Renal pelvis (tissue), 4 donors: ENCODE data around the gene ABCC12. TPM values are rescaled to one million over a fixed set of nuclear protein-coding genes. Genes with fewer than 3 reads are reported as not detected.

ENCODE experiments used
- DNase-seq: peaks from one replicate; pipeline ENCODE4 v3.0.0-alpha.2; 2013
- polyA plus RNA-seq, 3 donors: library from polyadenylated mRNA; unstranded; fragments of 120-200 nt; gene quantifications; one replicate each; pipeline ENCODE4 v1.2.1, GENCODE V29; 2013; ENCODE audit not compliant: insufficient read length in 3 of 3

Gene ABCC12
- polyA plus RNA-seq, 3 donors: 0.04 to 0.09 TPM; not detected in 1

GRCh38 chr16:48133455-48134211 lies 22.2 kb downstream of the ABCC12 start:
- no peak for DNase-seq

GRCh38 chr16:48132696-48133095 lies 23.1 kb downstream of the ABCC12 start:
- DNase-seq: no peak

GRCh38 chr16:48131201-48131935 lies 24.4 kb downstream of the ABCC12 start:
- DNase-seq: no peak

- DNase-seq: no peak
Measured at GRCh38 chr16:48129926-48130325, 25.9 kb downstream of the ABCC12 start.

- DNase-seq: no peak
Measured at GRCh38 chr16:48128769-48129168, 27.0 kb downstream of the ABCC12 start.

- DNase-seq: no peak
Measured at GRCh38 chr16:48126801-48127644, 28.8 kb downstream of the ABCC12 start.

GRCh38 chr16:48125888-48126287 lies 29.9 kb downstream of the ABCC12 start:
- no peak for DNase-seq

- DNase-seq: no peak
Measured at GRCh38 chr16:48124266-48124665, 31.5 kb downstream of the ABCC12 start.

- DNase-seq: no peak
Measured at GRCh38 chr16:48123104-48123788, 32.5 kb downstream of the ABCC12 start.

- DNase-seq: no peak
Measured at GRCh38 chr16:48121276-48121675, 34.5 kb downstream of the ABCC12 start.

GRCh38 chr16:48118841-48119240 lies 37.0 kb downstream of the ABCC12 start:
- DNase-seq: no peak

GRCh38 chr16:48117217-48118105 lies 38.3 kb downstream of the ABCC12 start:
- DNase-seq: peak; percentile 49

GRCh38 chr16:48115299-48115698 lies 40.5 kb downstream of the ABCC12 start:
- DNase-seq: no peak

- DNase-seq: no peak
Measured at GRCh38 chr16:48114410-48114809, 41.4 kb downstream of the ABCC12 start.

- DNase-seq: no peak
Measured at GRCh38 chr16:48113471-48113870, 42.3 kb downstream of the ABCC12 start.

GRCh38 chr16:48113001-48113400 lies 42.8 kb downstream of the ABCC12 start:
- DNase-seq: no peak

- DNase-seq: peak; percentile 47
Measured at GRCh38 chr16:48112600-48112999, 43.2 kb downstream of the ABCC12 start.

GRCh38 chr16:48110982-48111381 lies 44.8 kb downstream of the ABCC12 start:
- no peak for DNase-seq

- no peak for DNase-seq
Measured at GRCh38 chr16:48110000-48110399, 45.8 kb downstream of the ABCC12 start.

GRCh38 chr16:48109475-48109874 lies 46.3 kb downstream of the ABCC12 start:
- no peak for DNase-seq

GRCh38 chr16:48106446-48106845 lies 49.3 kb downstream of the ABCC12 start:
- no peak for DNase-seq
